IPS-NIHi11 (cell line): ENCODE data around the gene SLC4A2.

Experiments
- DNase-seq: peaks from one replicate; pipeline ENCODE4 v3.0.0; 2012; ENCODE audit warnings: mixed read lengths, low spot score

Gene SLC4A2

GRCh38 chr7:151045967-151046366 lies 13.4 kb upstream of the SLC4A2 start:
- no peak for DNase-seq

GRCh38 chr7:151046603-151047573 lies 12.5 kb upstream of the SLC4A2 start:
- no peak for DNase-seq

GRCh38 chr7:151047976-151048815 lies 11.2 kb upstream of the SLC4A2 start, which contains the start of gene ASIC3:
Gene ASIC3, plus strand, starts transcription at chr7:151048531. Its CDS starts 355 bp downstream, at chr7:151048886.
- DNase-seq, result no peak

- no peak for DNase-seq
Measured at GRCh38 chr7:151048911-151049463, 10.4 kb upstream of the SLC4A2 start.

GRCh38 chr7:151051108-151051507 lies 8.3 kb upstream of the SLC4A2 start:
- peak; percentile 94 for DNase-seq

- no peak for DNase-seq
Measured at GRCh38 chr7:151053096-151053495, 6.3 kb upstream of the SLC4A2 start.

GRCh38 chr7:151053751-151054150 lies 5.6 kb upstream of the SLC4A2 start:
- DNase-seq, result no peak

GRCh38 chr7:151056283-151056665 lies 3.1 kb upstream of the SLC4A2 start:
- no peak for DNase-seq

GRCh38 chr7:151056666-151057505 lies 2.5 kb upstream of the SLC4A2 start:
- peak; percentile 51 for DNase-seq

GRCh38 chr7:151057506-151057988 lies 1.8 kb upstream of the SLC4A2 start, which contains the start of gene CDK5:
Gene CDK5, minus strand, starts transcription at chr7:151057897. Its CDS starts 49 bp downstream, at chr7:151057848.
- no peak for DNase-seq

- peak; percentile 95 for DNase-seq
Measured at GRCh38 chr7:151057989-151058780, 1.2 kb upstream of the SLC4A2 start.

- no peak for DNase-seq
Measured at GRCh38 chr7:151058781-151059366, 515 bp upstream of the SLC4A2 start.

- no peak for DNase-seq
Measured at GRCh38 chr7:151060113-151060415, 675 bp downstream of the SLC4A2 start.

- no peak for DNase-seq
Measured at GRCh38 chr7:151060416-151061212, 1.2 kb downstream of the SLC4A2 start.

- DNase-seq, result no peak
Measured at GRCh38 chr7:151061213-151062110, 2.1 kb downstream of the SLC4A2 start.

- DNase-seq, result no peak
Measured at GRCh38 chr7:151062111-151062398, 2.7 kb downstream of the SLC4A2 start.

- DNase-seq, result peak; percentile 85
Measured at GRCh38 chr7:151062399-151063211, 3.2 kb downstream of the SLC4A2 start.

GRCh38 chr7:151063212-151063561 lies 3.8 kb downstream of the SLC4A2 start:
- no peak for DNase-seq
